Measurements from ENCODE around the gene ONECUT1.

Gene ONECUT1

DNA sequence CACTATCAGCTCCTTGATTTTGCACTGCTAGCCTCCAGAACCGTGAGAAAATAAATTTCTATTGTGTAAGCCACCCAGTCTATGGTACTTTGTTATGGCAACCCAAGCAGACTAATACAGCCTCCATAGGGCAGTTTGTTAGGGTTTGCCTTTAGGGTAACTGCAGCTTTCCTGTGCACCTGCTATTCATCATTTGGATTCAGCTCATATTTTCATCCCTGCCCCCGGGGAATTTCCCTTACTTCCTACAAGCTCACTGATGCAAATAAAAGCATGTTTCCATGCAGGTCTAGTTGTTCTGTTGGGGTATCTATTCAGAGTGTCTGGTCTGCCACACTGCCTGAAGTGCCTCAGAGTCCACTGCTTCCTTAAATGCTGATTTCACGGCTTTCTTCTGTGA lies 62.3 kb downstream of the ONECUT1 start:
- DNase-seq (ENCODE audit: extremely low read depth, low read depth) = peak; percentile 58
- TF ChIP-seq, protein P1, sequence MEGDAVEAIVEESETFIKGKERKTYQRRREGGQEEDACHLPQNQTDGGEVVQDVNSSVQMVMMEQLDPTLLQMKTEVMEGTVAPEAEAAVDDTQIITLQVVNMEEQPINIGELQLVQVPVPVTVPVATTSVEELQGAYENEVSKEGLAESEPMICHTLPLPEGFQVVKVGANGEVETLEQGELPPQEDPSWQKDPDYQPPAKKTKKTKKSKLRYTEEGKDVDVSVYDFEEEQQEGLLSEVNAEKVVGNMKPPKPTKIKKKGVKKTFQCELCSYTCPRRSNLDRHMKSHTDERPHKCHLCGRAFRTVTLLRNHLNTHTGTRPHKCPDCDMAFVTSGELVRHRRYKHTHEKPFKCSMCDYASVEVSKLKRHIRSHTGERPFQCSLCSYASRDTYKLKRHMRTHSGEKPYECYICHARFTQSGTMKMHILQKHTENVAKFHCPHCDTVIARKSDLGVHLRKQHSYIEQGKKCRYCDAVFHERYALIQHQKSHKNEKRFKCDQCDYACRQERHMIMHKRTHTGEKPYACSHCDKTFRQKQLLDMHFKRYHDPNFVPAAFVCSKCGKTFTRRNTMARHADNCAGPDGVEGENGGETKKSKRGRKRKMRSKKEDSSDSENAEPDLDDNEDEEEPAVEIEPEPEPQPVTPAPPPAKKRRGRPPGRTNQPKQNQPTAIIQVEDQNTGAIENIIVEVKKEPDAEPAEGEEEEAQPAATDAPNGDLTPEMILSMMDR (IDR thresholded peaks at IDR 0.05; ENCODE audit: low read depth, low read length, missing control alignments) = no peak
- no peak overlapping the region for H3K4me3 ChIP-seq (replicated peaks; ENCODE audit: low read depth, low read length)

DNA sequence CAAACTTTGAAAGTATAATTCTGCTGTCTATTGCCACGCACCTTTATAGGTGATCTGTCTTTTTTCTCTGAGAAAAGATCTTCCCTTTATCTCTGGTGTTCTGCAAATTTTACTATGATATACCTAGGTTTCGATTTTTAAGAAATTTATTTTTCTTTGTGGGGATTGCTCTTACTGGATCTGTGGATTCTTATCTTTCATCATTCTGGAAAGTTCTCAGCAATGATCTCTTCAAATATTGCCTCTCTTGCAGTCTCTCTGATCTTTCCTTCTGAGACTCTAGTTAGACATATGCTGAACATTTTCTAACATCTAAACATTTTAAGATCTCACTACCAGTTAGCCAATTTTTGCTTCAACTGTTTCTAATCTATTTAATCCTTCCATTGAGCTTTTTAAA lies 63.9 kb downstream of the ONECUT1 start:
- TF ChIP-seq, protein P1 (IDR thresholded peaks at IDR 0.05; ENCODE audit: low read depth, low read length, missing control alignments) = no peak
- no peak for DNase-seq (ENCODE audit: extremely low read depth, low read depth)

DNA sequence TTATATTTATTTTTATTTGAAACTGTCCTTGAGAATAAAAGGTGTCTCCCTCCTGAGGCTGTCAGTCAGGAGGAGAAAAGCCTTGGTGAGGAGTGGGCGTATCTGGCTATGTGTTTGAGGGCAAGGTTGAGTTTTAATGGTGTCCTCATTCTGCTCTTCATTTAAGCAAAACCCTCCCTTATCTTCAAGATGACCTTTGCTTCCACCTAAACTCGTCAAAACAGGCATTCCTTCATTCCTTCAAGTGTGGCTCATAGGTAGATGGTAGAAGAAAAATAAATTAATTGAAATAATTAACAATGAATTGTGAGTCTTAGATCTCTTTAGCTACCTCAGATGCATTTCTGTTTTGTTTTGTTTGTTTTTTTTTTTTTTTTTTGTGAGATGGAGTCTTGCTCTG lies 71.6 kb downstream of the ONECUT1 start:
- no peak for DNase-seq (ENCODE audit: extremely low read depth, low read depth)
- no peak overlapping the region for H3K4me3 ChIP-seq (replicated peaks; ENCODE audit: low read depth, low read length)
- TF ChIP-seq, protein P1 (IDR thresholded peaks at IDR 0.05; ENCODE audit: low read depth, low read length, missing control alignments) = no peak

More for the DNA sequence above, 63.9 kb downstream of the ONECUT1 start:
- no peak overlapping the region for H3K4me3 ChIP-seq (replicated peaks; ENCODE audit: low read depth, low read length)

DNA sequence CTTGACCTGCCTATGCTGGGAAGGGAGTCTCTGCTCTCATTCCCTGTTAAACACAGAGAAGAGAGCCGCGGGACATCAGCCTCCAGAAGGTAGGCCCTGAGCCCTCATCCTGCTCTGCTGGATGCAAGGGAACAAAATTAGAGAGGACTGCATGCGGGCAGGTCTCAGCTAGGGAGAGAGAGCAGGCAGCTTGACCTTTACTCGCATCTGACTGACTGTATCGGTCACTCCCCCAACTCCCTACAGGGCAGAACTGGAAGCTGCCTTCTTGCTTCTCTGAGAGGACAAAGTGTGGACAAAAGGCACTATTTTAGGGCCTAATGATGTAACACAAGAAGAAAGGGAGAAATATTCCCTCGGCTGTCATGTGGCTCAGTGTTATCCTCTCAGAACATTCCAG lies 72.2 kb downstream of the ONECUT1 start:
- no peak overlapping the region for H3K4me3 ChIP-seq (replicated peaks; ENCODE audit: low read depth, low read length)
- no peak for DNase-seq (ENCODE audit: extremely low read depth, low read depth)

DNA sequence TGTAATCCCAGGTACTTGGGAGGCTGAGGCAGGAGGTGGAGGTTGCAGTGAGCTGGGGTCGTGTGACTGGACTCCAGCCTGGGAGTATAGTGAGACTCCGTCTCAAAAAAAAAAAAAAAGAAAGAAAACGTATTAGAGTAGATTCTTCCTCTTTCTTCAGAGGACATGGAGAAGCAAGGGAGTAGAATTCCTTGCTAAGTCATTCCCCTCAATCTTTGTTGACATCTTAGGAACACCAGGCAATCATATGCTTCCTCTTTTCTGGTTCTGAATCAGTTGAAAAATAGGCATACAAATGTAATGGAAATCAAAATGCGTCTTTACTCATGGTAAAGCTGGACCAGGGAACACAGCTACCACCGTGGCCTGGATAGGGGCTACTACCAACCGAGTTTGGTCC lies 72.7 kb downstream of the ONECUT1 start:
- TF ChIP-seq, protein P1 (IDR thresholded peaks at IDR 0.05; ENCODE audit: low read depth, low read length, missing control alignments) = no peak
- no peak overlapping the region for H3K4me3 ChIP-seq (replicated peaks; ENCODE audit: low read depth, low read length)
- DNase-seq (ENCODE audit: extremely low read depth, low read depth) = no peak

More for the DNA sequence above, 72.2 kb downstream of the ONECUT1 start:
- TF ChIP-seq, protein P1 (IDR thresholded peaks at IDR 0.05; ENCODE audit: low read depth, low read length, missing control alignments) = no peak

DNA sequence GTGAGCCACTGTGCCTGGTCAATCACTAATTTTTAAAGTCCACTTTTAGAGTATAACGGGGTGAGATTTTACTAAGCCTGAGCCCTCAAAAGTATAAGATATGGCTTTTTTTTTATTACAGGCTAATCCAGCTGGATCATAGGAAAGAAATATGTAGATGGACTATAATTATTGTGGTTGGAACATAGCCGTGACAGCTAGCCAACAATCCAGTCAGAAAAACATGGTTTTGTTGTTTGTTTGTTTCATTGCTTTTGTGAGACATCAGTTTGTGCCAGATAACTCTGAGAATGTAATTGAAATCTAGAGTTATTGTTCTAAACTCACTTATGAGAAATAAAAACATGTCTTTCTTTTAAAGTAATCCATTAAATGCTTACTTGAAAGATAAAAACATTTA lies 73.6 kb downstream of the ONECUT1 start:
- H3K4me3 ChIP-seq (replicated peaks; ENCODE audit: low read depth, low read length) = no peak overlapping the region
- no peak for DNase-seq (ENCODE audit: extremely low read depth, low read depth)
- TF ChIP-seq, protein P1 (IDR thresholded peaks at IDR 0.05; ENCODE audit: low read depth, low read length, missing control alignments) = no peak

DNA sequence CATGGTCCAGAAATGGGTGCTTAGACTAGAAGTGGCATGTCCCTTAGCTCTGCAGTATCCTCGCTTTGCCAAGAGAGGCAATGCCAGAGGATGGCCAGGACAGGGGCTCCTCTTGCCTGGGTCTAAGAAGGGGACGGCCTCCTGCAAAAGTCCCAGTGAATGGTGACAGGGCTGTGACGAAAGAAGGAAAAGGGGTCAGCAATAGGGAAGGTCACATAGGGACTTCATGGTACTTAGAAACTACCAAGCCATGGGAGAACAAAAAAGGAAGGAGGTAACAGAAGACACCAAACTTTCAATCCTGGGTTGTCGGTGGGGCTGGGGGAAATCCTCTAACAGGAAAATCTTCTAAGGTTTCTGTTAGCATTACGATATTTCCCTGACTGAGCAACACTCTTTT lies 74.7 kb downstream of the ONECUT1 start:
- DNase-seq (ENCODE audit: extremely low read depth, low read depth) = no peak
- TF ChIP-seq, protein P1 (IDR thresholded peaks at IDR 0.05; ENCODE audit: low read depth, low read length, missing control alignments) = no peak

More for the DNA sequence above, 74.7 kb downstream of the ONECUT1 start:
- H3K4me3 ChIP-seq (replicated peaks; ENCODE audit: low read depth, low read length) = no peak overlapping the region

Measured in HFF-Myc (cell line).